Stomach (tissue), 9 donors: ENCODE measurements around the gene DET1. TPM values are rescaled to one million over a fixed set of nuclear protein-coding genes. Genes with fewer than 3 reads are reported as not detected.

ENCODE experiments used
- DNase-seq, 2 donors: peaks; one replicate each; pipeline versions ENCODE4 v3.0.0 to v3.0.0-alpha.2; 2013 to 2019
- H3K27ac ChIP-seq, 5 donors: fragments of 200-600 bp in 4 of 5; sonication (generic) in 4 of 5; one replicate each; pipeline ENCODE4 v1.5.1; 2013 to 2019; ENCODE audit warnings: mild to moderate bottlenecking in 1 of 5, moderate library complexity in 1 of 5
- H3K27me3 ChIP-seq, 3 donors: fragments of 200-600 bp; sonication (generic); one replicate each; pipeline ENCODE4 v1.5.1; 2017 to 2019; ENCODE audit warnings: mixed run types in 1 of 3
- H3K36me3 ChIP-seq, 4 donors: fragments of 200-600 bp; sonication (generic); 1 replicate in 3 of 4; 2 replicates in 1 of 4; pipeline ENCODE4 v1.5.1; 2016 to 2019
- H3K4me1 ChIP-seq, 4 donors: fragments of 200-600 bp; sonication (generic); one replicate each; pipeline ENCODE4 v1.5.1; 2016 to 2019
- H3K4me3 ChIP-seq, 4 donors: fragments of 200-600 bp; sonication (generic) in 3 of 4; one replicate each; pipeline ENCODE4 v1.5.1; 2016 to 2019; ENCODE audit warnings: mild to moderate bottlenecking in 1 of 4
- H3K9me3 ChIP-seq, 4 donors: fragments of 200-600 bp; sonication (generic); one replicate each; pipeline ENCODE4 v1.5.1; 2016 to 2019
- EP300 ChIP-seq: sonication (generic); formaldehyde crosslinking; IDR thresholded peaks from one replicate; pipeline ENCODE4 v1.6.1; 2017; ENCODE audit warnings: antibody characterized with exemption
- POLR2A ChIP-seq, 4 donors: fragments of 450-650 bp; IDR thresholded peaks; one replicate each; pipeline ENCODE4 v1.6.1; 2016; ENCODE audit warnings: antibody characterized with exemption in 4 of 4, control low read depth in 2 of 4, mild to moderate bottlenecking in 1 of 4, moderate library complexity in 1 of 4
- POLR2AphosphoS5 ChIP-seq, 3 donors: sonication (generic); formaldehyde crosslinking; IDR thresholded peaks; one replicate each; pipeline ENCODE4 v1.6.1; 2016; ENCODE audit warnings: antibody characterized with exemption in 3 of 3
- WGBS, 5 donors: extraction: QIAGEN DNeasy Blood & Tissue Kit in 3 of 5; methylation state at CpG; one replicate each; pipeline versions ENCODE4 v1.1.5 to v1.1.7; 2013 to 2018; 5-methylcytosine and 5-hydroxymethylcytosine counted together
- intact Hi-C: fragments of 100-400 bp; cut with DNase I; formaldehyde crosslinking; loops from one replicate; pipeline ENCODE4 v1.15.1; 2023; ENCODE audit warnings: low total_unique reads
- polyA plus RNA-seq, 3 donors: library from polyadenylated mRNA; stranded (reverse); fragments of 200-250 nt; gene quantifications; one replicate each; pipeline ENCODE4 v1.2.3, GENCODE V29; 2013
- total RNA-seq, 5 donors: library from RNA; depleted of rRNA; stranded (reverse); fragments of >200 nt; gene quantifications; one replicate each; pipeline versions ENCODE4 v1.1.0 to v1.2.3, GENCODE V29; 2014 to 2016
- TF ChIP-seq, protein P1 (sequence below), 7 experiments: fragments of 450-650 bp in 4 of 7; fragments of 200-600 bp in 3 of 7; sonication (generic) in 3 of 7; IDR thresholded peaks; one replicate each; pipeline ENCODE4 v1.5.1; 2016 to 2019; ENCODE audit warnings: antibody characterized with exemption in 7 of 7, control low read depth in 2 of 7, mild to moderate bottlenecking in 1 of 7
- donor health status: healthy with polysubstance abuse.
- donor health status: Bipolar disorder and iron deficiency.
- donor health status: healthy.

Gene DET1
- total and polyA plus RNA-seq, 8 donors: 2.2 to 11.6 (median 3.1) TPM

GRCh38 chr15:88506628-88507027 lies 39.9 kb downstream of the DET1 start:
- intact Hi-C loops: no loop called here
- no peak overlapping the region for H3K4me3 ChIP-seq
- no peak for DNase-seq
- H3K9me3 ChIP-seq: no peaks in the 10 kb centered on the region
- H3K27me3 ChIP-seq: no peaks in the 10 kb centered on the region
- peaks cover 14 to 97% (median 84%) of the 10 kb centered on the region in 4 donors for H3K36me3 ChIP-seq
- no peaks in the 10 kb centered on the region for H3K4me1 ChIP-seq
- H3K27ac ChIP-seq: no peak overlapping the region
- no peak for TF ChIP-seq POLR2A (IDR thresholded peaks at IDR 0.05)
- TF ChIP-seq EP300: no peak
- TF ChIP-seq, protein P1, sequence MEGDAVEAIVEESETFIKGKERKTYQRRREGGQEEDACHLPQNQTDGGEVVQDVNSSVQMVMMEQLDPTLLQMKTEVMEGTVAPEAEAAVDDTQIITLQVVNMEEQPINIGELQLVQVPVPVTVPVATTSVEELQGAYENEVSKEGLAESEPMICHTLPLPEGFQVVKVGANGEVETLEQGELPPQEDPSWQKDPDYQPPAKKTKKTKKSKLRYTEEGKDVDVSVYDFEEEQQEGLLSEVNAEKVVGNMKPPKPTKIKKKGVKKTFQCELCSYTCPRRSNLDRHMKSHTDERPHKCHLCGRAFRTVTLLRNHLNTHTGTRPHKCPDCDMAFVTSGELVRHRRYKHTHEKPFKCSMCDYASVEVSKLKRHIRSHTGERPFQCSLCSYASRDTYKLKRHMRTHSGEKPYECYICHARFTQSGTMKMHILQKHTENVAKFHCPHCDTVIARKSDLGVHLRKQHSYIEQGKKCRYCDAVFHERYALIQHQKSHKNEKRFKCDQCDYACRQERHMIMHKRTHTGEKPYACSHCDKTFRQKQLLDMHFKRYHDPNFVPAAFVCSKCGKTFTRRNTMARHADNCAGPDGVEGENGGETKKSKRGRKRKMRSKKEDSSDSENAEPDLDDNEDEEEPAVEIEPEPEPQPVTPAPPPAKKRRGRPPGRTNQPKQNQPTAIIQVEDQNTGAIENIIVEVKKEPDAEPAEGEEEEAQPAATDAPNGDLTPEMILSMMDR (IDR thresholded peaks at IDR 0.05): no peak
- TF ChIP-seq POLR2AphosphoS5 (IDR thresholded peaks at IDR 0.05): no peak

DNA sequence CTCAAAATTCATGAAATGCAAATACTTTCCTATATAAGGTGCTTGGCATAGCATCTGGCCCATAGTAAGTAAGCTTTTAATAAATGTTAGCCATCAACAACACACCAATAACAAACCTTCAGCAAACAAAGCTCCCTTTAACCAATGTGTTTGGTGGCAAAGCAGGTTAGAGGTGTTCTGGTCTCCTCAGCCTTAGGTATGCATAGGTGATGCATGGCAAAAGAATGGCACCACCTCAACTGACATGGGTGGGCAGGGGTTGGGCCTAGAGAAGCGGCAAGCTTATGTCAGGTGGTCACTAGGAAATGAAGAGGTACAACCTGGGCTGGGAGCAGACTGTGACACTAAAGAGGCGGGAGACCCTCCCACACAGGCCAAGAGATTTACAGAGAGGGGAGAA lies 40.8 kb downstream of the DET1 start:
- Histone ChIP-seq H3K4me1 (no peaks in the 10 kb centered on the region), H3K27me3 (no peaks in the 10 kb centered on the region), H3K9me3 (no peaks in the 10 kb centered on the region), H3K36me3 (peaks cover 5 to 88% (median 75%) of the 10 kb centered on the region in 4 donors), H3K27ac (no peak overlapping the region), H3K4me3 (no peak overlapping the region)
- no peak for DNase-seq
- intact Hi-C loops: no loop called here
- TF ChIP-seq, protein P1 (IDR thresholded peaks at IDR 0.05): no peak
- TF ChIP-seq POLR2AphosphoS5 (IDR thresholded peaks at IDR 0.05) (no peak), POLR2A (IDR thresholded peaks at IDR 0.05) (no peak), EP300 (no peak)
- 93 to 98% (median 96%) methylated on average over 2 of the region's 2 CpGs for whole genome bisulfite sequencing, 5 donors

DNA sequence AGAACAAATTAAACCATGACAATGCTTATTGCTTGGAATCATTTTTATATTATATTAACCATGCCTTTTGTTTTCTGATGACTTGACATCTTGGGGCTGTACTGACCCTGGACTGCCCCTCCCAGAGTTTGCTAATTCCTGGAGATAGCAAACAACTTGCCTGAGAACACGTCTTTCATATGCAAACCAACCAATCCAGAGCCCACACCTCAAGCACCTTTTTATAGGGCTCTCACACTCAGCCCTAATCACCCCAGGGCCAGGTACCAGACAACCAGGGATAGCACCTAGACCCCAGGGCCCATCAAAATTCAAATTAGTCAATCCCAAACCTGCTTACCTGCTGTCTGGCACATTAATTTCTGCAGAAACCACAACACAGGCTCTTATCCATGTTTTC lies 42.0 kb downstream of the DET1 start:
- H3K4me3 ChIP-seq: no peak overlapping the region
- WGBS, 5 donors: 66 to 94% (median 81%) methylated on average over 1 of the region's 1 CpG
- no peak for DNase-seq
- no peaks in the 10 kb centered on the region for H3K27me3 ChIP-seq
- no peaks in the 10 kb centered on the region for H3K9me3 ChIP-seq
- no peak overlapping the region for H3K27ac ChIP-seq
- TF ChIP-seq EP300 (no peak), POLR2AphosphoS5 (IDR thresholded peaks at IDR 0.05) (no peak), POLR2A (IDR thresholded peaks at IDR 0.05) (no peak)
- TF ChIP-seq, protein P1 (IDR thresholded peaks at IDR 0.05): no peak
- intact Hi-C loops: no loop called here
- H3K4me1 ChIP-seq: no peaks in the 10 kb centered on the region
- H3K36me3 ChIP-seq: peaks cover 5 to 75% (median 62%) of the 10 kb centered on the region in 4 donors

DNA sequence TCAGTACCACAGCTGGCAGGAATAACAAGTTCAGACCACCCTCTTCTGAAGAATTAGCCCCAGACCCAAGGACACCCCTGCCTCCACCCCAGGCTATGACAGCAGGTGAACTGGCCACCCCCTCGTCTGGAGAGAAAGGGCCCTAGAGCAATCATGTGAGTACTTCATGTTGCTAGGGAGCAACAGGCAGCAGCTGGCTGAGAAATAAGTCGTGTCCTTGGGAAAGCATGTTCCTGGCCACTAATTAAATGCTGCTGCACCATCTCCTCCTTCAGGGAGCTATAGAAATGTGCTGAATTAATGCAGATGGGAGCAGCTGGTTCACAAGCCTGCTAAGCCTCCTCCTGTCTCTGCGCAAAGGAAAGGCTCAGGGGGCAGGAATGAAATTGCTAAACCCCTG lies 47.5 kb downstream of the DET1 start:
- H3K27ac ChIP-seq: no peak overlapping the region
- 75 to 80% (median 78%) methylated on average over 3 of the region's 3 CpGs for WGBS, 5 donors
- intact Hi-C loops: no loop called here
- TF ChIP-seq EP300: no peak
- TF ChIP-seq, protein P1 (IDR thresholded peaks at IDR 0.05): no peak
- no peak for TF ChIP-seq POLR2AphosphoS5 (IDR thresholded peaks at IDR 0.05)
- TF ChIP-seq POLR2A (IDR thresholded peaks at IDR 0.05): no peak
- H3K36me3 ChIP-seq: peaks cover 5 to 69% (median 25%) of the 10 kb centered on the region in 4 donors
- H3K9me3 ChIP-seq: no peaks in the 10 kb centered on the region
- H3K4me1 ChIP-seq: no peaks in the 10 kb centered on the region
- DNase-seq: peak in 1 of 2 donors; percentile 55
- no peaks in the 10 kb centered on the region for H3K27me3 ChIP-seq
- H3K4me3 ChIP-seq: no peak overlapping the region
